Activated CD8-positive, alpha-beta memory T cell treated with anti-CD3 and anti-CD28 coated beads, Interleukin-2, amount 50 U/mL, for 4 hours (primary cell): ENCODE measurements around the gene IMPA2.
"Not testable (repeated sequence)": the region's sequence is repeated elsewhere in the genome, so short reads cannot be mapped to it uniquely, and the experiment has no call there.

Experiments
- DNase-seq: peaks from one replicate; pipeline ENCODE4 v3.0.0-alpha.2; 2020

The IMPA2 gene

GRCh38 chr18:12030670-12031069 is 49.4 kb downstream of the IMPA2 start:
- no peak for DNase-seq

GRCh38 chr18:12031181-12031580 is 49.9 kb downstream of the IMPA2 start:
- no peak for DNase-seq

GRCh38 chr18:12031846-12032245 is 50.5 kb downstream of the IMPA2 start:
- DNase-seq = no peak

- DNase-seq = no peak
Observed at GRCh38 chr18:12032786-12033642, 51.7 kb downstream of the IMPA2 start.

GRCh38 chr18:12033643-12034025 is 52.3 kb downstream of the IMPA2 start:
- no peak for DNase-seq

GRCh38 chr18:12034241-12035100 is 53.2 kb downstream of the IMPA2 start:
- DNase-seq = no peak

- DNase-seq = no peak
Observed at GRCh38 chr18:12035481-12035880, 54.2 kb downstream of the IMPA2 start.

GRCh38 chr18:12036201-12036751 is 55.0 kb downstream of the IMPA2 start:
- DNase-seq = no peak

GRCh38 chr18:12038082-12038638 is 56.9 kb downstream of the IMPA2 start:
- peak; percentile 32 for DNase-seq

- peak; percentile 79 for DNase-seq
Observed at GRCh38 chr18:12038639-12039539, 57.6 kb downstream of the IMPA2 start.

- not testable (repeated sequence) for DNase-seq
Observed at GRCh38 chr18:12039540-12039930, 58.2 kb downstream of the IMPA2 start.

- no peak for DNase-seq
Observed at GRCh38 chr18:12041561-12041960, 60.3 kb downstream of the IMPA2 start.

GRCh38 chr18:12043811-12044210 is 62.5 kb downstream of the IMPA2 start:
- no peak for DNase-seq

- no peak for DNase-seq
Observed at GRCh38 chr18:12044591-12044990, 63.3 kb downstream of the IMPA2 start.

- no peak for DNase-seq
Observed at GRCh38 chr18:12046046-12046750, 64.9 kb downstream of the IMPA2 start.

GRCh38 chr18:12046751-12047335 is 65.5 kb downstream of the IMPA2 start:
- no peak for DNase-seq

- no peak for DNase-seq
Observed at GRCh38 chr18:12048010-12048826, 66.9 kb downstream of the IMPA2 start.

GRCh38 chr18:12048827-12049175 is 67.5 kb downstream of the IMPA2 start:
- no peak for DNase-seq

- DNase-seq = no peak
Observed at GRCh38 chr18:12049978-12050811, 68.9 kb downstream of the IMPA2 start.
